A549 (cell line): Measurements from ENCODE around the gene CPA3.

Source experiments
- CEBPB ChIP-seq, 2 experiments: fragments of >200 bp in 1 of 2; sonication (Bioruptor Twin) in 1 of 2; formaldehyde crosslinking in 1 of 2; IDR thresholded peaks; 2 replicates each; pipeline ENCODE4 v1.6.1; 2012 to 2016
- CTCF ChIP-seq: fragments of >200 bp; sonication (Bioruptor Twin); formaldehyde crosslinking; IDR thresholded peaks from 3 replicates; pipeline ENCODE4 v1.5.1; 2016
- EHMT2 ChIP-seq: fragments of 200-600 bp; sonication (generic); IDR thresholded peaks from 2 replicates; pipeline ENCODE4 v1.6.1; 2016; ENCODE audit warnings: antibody characterized with exemption, low read depth, mild to moderate bottlenecking, moderate library complexity
- ESRRA ChIP-seq: fragments of 150-350 bp; IDR thresholded peaks from 2 replicates; pipeline ENCODE4 v1.6.1; 2014; ENCODE audit warnings: mild to moderate bottlenecking, low read length, borderline replicate concordance
- HOXB13 ChIP-seq: fragments of 250-450 bp; sonication (Bioruptor Pico); IDR thresholded peaks from 2 replicates; pipeline ENCODE4 v1.5.0; 2020; ENCODE audit warnings: low read depth, mild to moderate bottlenecking, moderate library complexity
- MAZ ChIP-seq: fragments of 150-350 bp; IDR thresholded peaks from 2 replicates; pipeline ENCODE4 v1.6.1; 2014; ENCODE audit warnings: antibody characterized with exemption, low read depth, low read length, borderline replicate concordance
- PBX3 ChIP-seq: IDR thresholded peaks from 2 replicates; pipeline ENCODE4 v1.6.1; 2012
- POLR2A ChIP-seq: IDR thresholded peaks from 2 replicates; pipeline ENCODE4 v1.6.1; 2012; ENCODE audit warnings: mild to moderate bottlenecking, low read length
- RAD21 ChIP-seq, 2 experiments: fragments of >200 bp in 1 of 2; sonication (Bioruptor Twin) in 1 of 2; formaldehyde crosslinking in 1 of 2; IDR thresholded peaks in 1 of 2; conservative IDR thresholded peaks in 1 of 2; 2 replicates in 1 of 2; 3 replicates in 1 of 2; pipeline ENCODE4 v1.6.1; 2012 to 2018; ENCODE audit warnings: inconsistent platforms in 1 of 2
- REST ChIP-seq: fragments of 200-600 bp; sonication (generic); IDR thresholded peaks from 2 replicates; pipeline ENCODE4 v1.6.1; 2016; ENCODE audit warnings: antibody characterized with exemption, mild to moderate bottlenecking, moderate library complexity
- USF2 ChIP-seq: fragments of 450-650 bp; IDR thresholded peaks from 2 replicates; pipeline ENCODE4 v1.6.1; 2014; ENCODE audit warnings: antibody characterized with exemption
- ZFP36 ChIP-seq: fragments of 450-650 bp; IDR thresholded peaks from 2 replicates; pipeline ENCODE4 v1.6.1; 2014; ENCODE audit warnings: borderline replicate concordance; ENCODE audit not compliant: partially characterized antibody
- ZSCAN20 ChIP-seq: fragments of 250-450 bp; sonication (Bioruptor Pico); IDR thresholded peaks from 2 replicates; pipeline ENCODE4 v1.8.0; 2022; ENCODE audit warnings: mild to moderate bottlenecking, moderate library complexity
- TF ChIP-seq, protein P1 (sequence below): fragments of >200 bp; sonication (Bioruptor Twin); formaldehyde crosslinking; IDR thresholded peaks from 2 replicates; pipeline ENCODE4 v1.6.1; 2016

DNA sequence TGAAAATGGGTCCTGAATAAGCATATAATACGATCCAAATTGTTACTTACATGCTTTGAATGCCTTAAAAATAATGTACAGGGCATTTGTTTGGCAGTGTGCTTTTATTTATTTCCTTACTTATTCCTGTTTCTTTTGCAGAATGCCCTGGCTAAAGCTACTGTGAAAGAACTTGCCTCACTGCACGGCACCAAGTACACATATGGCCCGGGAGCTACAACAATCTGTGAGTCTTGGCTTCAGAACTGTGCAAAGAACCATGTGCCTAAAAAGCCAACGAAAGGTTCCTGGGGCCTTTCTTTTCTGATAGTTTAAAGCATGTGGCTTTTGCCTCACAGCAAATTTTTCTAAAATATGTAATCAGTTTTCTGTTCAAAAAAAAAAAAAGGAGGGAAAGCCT lies 7.8 kb upstream of the CPA3 start:
- TF ChIP-seq RAD21 (conservative IDR thresholded peaks at IDR 0.05 in 1 of 2, IDR thresholded peaks at IDR 0.05 in 1 of 2): no peak
- no peak for TF ChIP-seq POLR2A
- no peak for TF ChIP-seq CTCF
- TF ChIP-seq, protein P1, sequence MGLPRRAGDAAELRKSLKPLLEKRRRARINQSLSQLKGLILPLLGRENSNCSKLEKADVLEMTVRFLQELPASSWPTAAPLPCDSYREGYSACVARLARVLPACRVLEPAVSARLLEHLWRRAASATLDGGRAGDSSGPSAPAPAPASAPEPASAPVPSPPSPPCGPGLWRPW: no peak
- no peak for TF ChIP-seq CEBPB (IDR thresholded peaks at IDR 0.05)
- TF ChIP-seq HOXB13 (CRISPR knock-in tag): no peak
- no peak for TF ChIP-seq EHMT2
- no peak for TF ChIP-seq ZFP36
- TF ChIP-seq ESRRA: no peak
- no peak for TF ChIP-seq ZSCAN20
- TF ChIP-seq MAZ: no peak
- no peak for TF ChIP-seq PBX3
- TF ChIP-seq REST: no peak
- TF ChIP-seq USF2: no peak
